Activated gamma-delta T cell (primary cell): ENCODE measurements around the gene NBAS.

Experiments used
- DNase-seq: peaks from one replicate; lab custom pipeline; 2025; lab: John Stamatoyannopoulos, UW

The NBAS gene

GRCh38 chr2:15306706-15307105 is 254.4 kb downstream of the NBAS start:
- no peak for DNase-seq

- no peak for DNase-seq
These were observed 257.3 kb downstream of the NBAS start for GRCh38 chr2:15303874-15304273.

GRCh38 chr2:15302154-15302553 is 259.0 kb downstream of the NBAS start:
- DNase-seq: no peak

GRCh38 chr2:15300624-15301573 is 260.2 kb downstream of the NBAS start:
- no peak for DNase-seq

- DNase-seq: no peak
These were observed 261.1 kb downstream of the NBAS start for GRCh38 chr2:15299904-15300520.

- no peak for DNase-seq
These were observed 262.4 kb downstream of the NBAS start for GRCh38 chr2:15298770-15299169.

- DNase-seq: no peak
These were observed 267.7 kb downstream of the NBAS start for GRCh38 chr2:15293262-15293937.

- no peak for DNase-seq
These were observed 273.5 kb downstream of the NBAS start for GRCh38 chr2:15287447-15288184.

GRCh38 chr2:15284614-15285013 is 276.5 kb downstream of the NBAS start:
- DNase-seq: no peak

- DNase-seq: no peak
These were observed 279.5 kb downstream of the NBAS start for GRCh38 chr2:15281681-15282080.

GRCh38 chr2:15279201-15279876 is 281.8 kb downstream of the NBAS start:
- no peak for DNase-seq

GRCh38 chr2:15278296-15278695 is 282.8 kb downstream of the NBAS start:
- no peak for DNase-seq

GRCh38 chr2:15275346-15275745 is 285.8 kb downstream of the NBAS start:
- no peak for DNase-seq

GRCh38 chr2:15273452-15273851 is 287.7 kb downstream of the NBAS start:
- DNase-seq: no peak

GRCh38 chr2:15272942-15273341 is 288.2 kb downstream of the NBAS start:
- no peak for DNase-seq

GRCh38 chr2:15271941-15272542 is 289.1 kb downstream of the NBAS start:
- DNase-seq: no peak

- DNase-seq: no peak
These were observed 289.9 kb downstream of the NBAS start for GRCh38 chr2:15271276-15271675.

GRCh38 chr2:15269043-15269442 is 292.1 kb downstream of the NBAS start:
- DNase-seq: no peak

- DNase-seq: no peak
These were observed 295.2 kb downstream of the NBAS start for GRCh38 chr2:15265889-15266288.

- DNase-seq: no peak
These were observed 297.0 kb downstream of the NBAS start for GRCh38 chr2:15263976-15264685.
